ENCODE data around the gene MCOLN1. TPM values are rescaled to one million over a fixed set of nuclear protein-coding genes. Genes with fewer than 3 reads are reported as not detected.

The MCOLN1 gene
- polyA plus RNA-seq, 3 donors: 32.8 to 133 (median 34.3) TPM

DNA sequence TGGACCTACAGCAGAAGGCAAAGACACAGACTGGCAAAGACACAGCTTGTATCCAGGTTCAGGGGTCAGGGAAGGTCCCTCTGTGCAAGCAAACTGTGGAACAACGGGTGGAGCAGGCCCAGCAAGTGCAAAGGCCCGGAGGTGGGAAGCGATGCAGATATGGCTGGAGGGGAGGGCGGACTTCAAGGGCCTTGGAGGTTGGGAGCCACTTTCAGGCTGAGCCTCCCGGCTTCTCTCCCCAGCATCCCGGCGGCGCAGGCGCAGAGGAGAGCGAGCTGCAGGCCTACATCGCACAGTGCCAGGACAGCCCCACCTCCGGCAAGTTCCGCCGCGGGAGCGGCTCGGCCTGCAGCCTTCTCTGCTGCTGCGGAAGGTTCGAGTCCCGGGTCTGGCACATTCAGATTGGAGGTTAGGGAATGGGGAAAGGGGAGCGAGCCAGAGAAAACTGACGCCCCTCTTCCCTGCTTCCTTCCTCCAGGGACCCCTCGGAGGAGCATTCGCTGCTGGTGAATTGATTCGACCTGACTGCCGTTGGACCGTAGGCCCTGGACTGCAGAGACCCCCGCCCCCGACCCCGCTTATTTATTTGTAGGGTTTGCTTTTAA lies 11.0 kb downstream of the MCOLN1 start:
- no peak for DNase-seq
- intact Hi-C loops (cut with micrococcal nuclease): loop anchor here (10.0 kb wide), 1 partner anchor 139 kb away; no protein-coding TSS in a partner anchor

More for the DNA sequence above, 11.0 kb downstream of the MCOLN1 start:
- peaks cover 32% of the 10 kb centered on the region for H3K4me1 Mint-ChIP-seq
- Histone ChIP-seq H3K36me3 (replicated peaks in 1 of 2; ENCODE audit: control insufficient read depth in 1 of 2, insufficient read depth in 2 of 2, low read length in 2 of 2) (peaks cover 34 to 50% of the 10 kb centered on the region in 2 donors), H3K4me1 (ENCODE audit: control insufficient read depth in 1 of 2, insufficient read depth in 2 of 2, low read length in 2 of 2) (peaks cover 32 to 43% of the 10 kb centered on the region in 2 donors), H3K27me3 (ENCODE audit: control insufficient read depth in 2 of 2, insufficient read depth in 2 of 2, low read length in 2 of 2) (no peaks in the 10 kb centered on the region), H4K20me1 (ENCODE audit: insufficient read depth, low read length) (no peaks in the 10 kb centered on the region), H2AFZ (ENCODE audit: insufficient read depth, low read depth, low read length, poor library complexity, severe bottlenecking) (no peak overlapping the region), H3K27ac (ENCODE audit: low read depth in 1 of 2, low read length in 2 of 2) (no peak overlapping the region), H3K79me2 (ENCODE audit: insufficient read depth, low read length) (peaks cover 12% of the 10 kb centered on the region), H3K4me2 (replicated peaks; ENCODE audit: extremely low read depth, low read length, poor library complexity, severe bottlenecking) (peak overlapping the region; percentile 100), H3K9ac (ENCODE audit: insufficient read depth, low read length, poor library complexity, severe bottlenecking) (peak overlapping the region; percentile 47), H3K4me3 (replicated peaks in 1 of 3; ENCODE audit: low read depth in 2 of 3, low read length in 3 of 3) (peak overlapping the region; percentile 13 to 99 (median 99)), H3K9me3 (replicated peaks in 1 of 2; ENCODE audit: control insufficient read depth in 1 of 2, insufficient read depth in 1 of 2, low read length in 2 of 2) (no peaks in the 10 kb centered on the region)
- H3K36me3 Mint-ChIP-seq: peaks cover 44 to 62% of the 10 kb centered on the region in 2 donors
- no peak for TF ChIP-seq CTCF (IDR thresholded peaks at IDR 0.05)
- H3K27ac Mint-ChIP-seq: peak overlapping the region in 4 of 7 donors; percentile 46 to 71 (median 61)
- peaks cover 0 to 5% (median 2%) of the 10 kb centered on the region in 3 donors for H3K27me3 Mint-ChIP-seq (ENCODE audit: low read depth in 3 of 3)
- peak overlapping the region; percentile 81 to 89 for H3K4me3 Mint-ChIP-seq
- WGBS (ENCODE audit: insufficient coverage): 91% methylated on average over 10 of the region's 30 CpGs
- H3K9me3 Mint-ChIP-seq: no peaks in the 10 kb centered on the region

Measured in CD14-positive monocyte (primary cell).